Activated T-helper 2 cell treated with anti-CD3 and anti-CD28 coated beads, Interferon-gamma antibody, Interleukin-2, Interleukin-4, amounts not matched to agents 10 μg/mL and 5 μg/mL and 100 μg/mL, durations not matched to agents 14 hours and 24 hours and 36 hours (primary cell): ENCODE measurements around the gene CDADC1. TPM values are rescaled to one million over a fixed set of nuclear protein-coding genes. Genes with fewer than 3 reads are reported as not detected.
A peak's percentile ranks its signal among the peaks of the same experiment; 100 is the strongest.
"Not testable (repeated sequence)": the region's sequence is repeated elsewhere in the genome, so short reads cannot be mapped to it uniquely, and the experiment has no call there.

ENCODE experiments used
- DNase-seq: peaks from one replicate; pipeline ENCODE4 v3.0.0; 2021; ENCODE audit warnings: low spot score
- H3K27ac Mint-ChIP-seq: one replicate; pipeline ENCODE4 v1.8.0; 2021; ENCODE audit warnings: mixed read lengths
- H3K27me3 Mint-ChIP-seq: one replicate; pipeline ENCODE4 v1.8.0; 2021; ENCODE audit warnings: low read depth, mixed read lengths
- H3K36me3 Mint-ChIP-seq: one replicate; pipeline ENCODE4 v1.8.0; 2021; ENCODE audit warnings: low read depth, mixed read lengths
- H3K4me1 Mint-ChIP-seq: one replicate; pipeline ENCODE4 v1.8.0; 2021; ENCODE audit warnings: low read depth, mixed read lengths
- H3K4me3 Mint-ChIP-seq: one replicate; pipeline ENCODE4 v1.8.0; 2021; ENCODE audit warnings: low read depth, mild to moderate bottlenecking, moderate library complexity, mixed read lengths
- H3K9me3 Mint-ChIP-seq: one replicate; pipeline ENCODE4 v1.8.0; 2021; ENCODE audit warnings: mixed read lengths
- intact Hi-C: fragments of 100-400 bp; cut with micrococcal nuclease; formaldehyde crosslinking; loops from one replicate; pipeline ENCODE4 v1.15.1; 2023
- total RNA-seq: library from RNA; stranded (reverse); gene quantifications from 2 replicates; pipeline ENCODE4 v1.2.3, GENCODE V29; 2022

CDADC1 gene
- total RNA-seq, 1 donor from 2014 or later: 8.6 TPM

DNA sequence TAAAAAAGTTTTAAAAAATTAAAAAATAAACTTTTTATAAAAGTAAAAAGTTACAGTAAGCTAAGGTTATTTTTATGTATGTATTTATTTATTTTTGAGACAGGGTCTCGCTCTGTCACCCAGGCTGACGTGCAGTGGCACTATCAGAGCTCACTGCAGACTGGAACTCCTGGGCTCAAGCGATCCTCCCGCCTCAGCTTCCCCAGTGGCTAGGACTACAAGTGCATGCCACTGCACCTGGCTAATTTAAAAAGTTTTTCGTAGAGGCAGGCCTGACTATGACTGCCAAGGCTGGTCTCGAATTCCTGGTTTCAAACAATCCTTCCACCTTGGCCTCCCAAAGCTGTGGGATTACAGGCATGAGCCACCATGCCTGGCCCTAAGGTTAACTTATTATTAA lies 64.1 kb downstream of the CDADC1 start:
- no peaks in the 10 kb centered on the region for H3K9me3 Mint-ChIP-seq
- H3K4me1 Mint-ChIP-seq: peaks cover 13% of the 10 kb centered on the region
- H3K4me3 Mint-ChIP-seq: no peak overlapping the region
- no peak for DNase-seq
- no peaks in the 10 kb centered on the region for H3K36me3 Mint-ChIP-seq
- intact Hi-C loops: no loop called here
- H3K27me3 Mint-ChIP-seq: no peaks in the 10 kb centered on the region
- H3K27ac Mint-ChIP-seq: no peak overlapping the region

DNA sequence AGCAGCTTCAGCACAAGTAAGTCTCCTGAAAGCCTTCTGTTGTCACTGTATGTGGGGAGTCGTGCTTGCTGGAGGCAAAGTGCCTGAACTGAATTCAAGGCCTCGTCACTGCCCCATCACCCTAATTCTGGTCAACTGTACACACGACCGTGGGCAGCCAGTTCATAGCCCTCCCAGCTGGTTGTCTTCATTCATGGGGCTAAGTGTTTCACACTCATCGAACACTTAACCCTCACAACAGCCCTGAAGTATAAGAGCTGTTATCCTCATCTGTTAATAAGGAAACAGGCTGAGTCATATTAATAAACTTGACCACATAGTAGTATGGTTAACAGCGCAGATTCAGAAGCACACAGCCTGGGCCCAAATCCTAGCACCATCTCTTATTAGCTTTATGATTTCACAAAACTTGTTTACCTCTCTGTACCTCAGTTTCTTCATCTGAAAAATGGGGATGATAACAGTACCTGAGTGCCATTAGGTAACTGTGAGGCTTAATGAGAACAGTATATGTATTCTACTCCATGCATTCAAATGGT lies 66.7 kb downstream of the CDADC1 start:
- peaks cover 13% of the 10 kb centered on the region for H3K4me1 Mint-ChIP-seq
- intact Hi-C loops: no loop called here
- H3K4me3 Mint-ChIP-seq: no peak overlapping the region
- H3K27ac Mint-ChIP-seq: peak overlapping the region; percentile 24
- no peaks in the 10 kb centered on the region for H3K36me3 Mint-ChIP-seq
- no peaks in the 10 kb centered on the region for H3K27me3 Mint-ChIP-seq
- no peak for DNase-seq
- no peaks in the 10 kb centered on the region for H3K9me3 Mint-ChIP-seq

DNA sequence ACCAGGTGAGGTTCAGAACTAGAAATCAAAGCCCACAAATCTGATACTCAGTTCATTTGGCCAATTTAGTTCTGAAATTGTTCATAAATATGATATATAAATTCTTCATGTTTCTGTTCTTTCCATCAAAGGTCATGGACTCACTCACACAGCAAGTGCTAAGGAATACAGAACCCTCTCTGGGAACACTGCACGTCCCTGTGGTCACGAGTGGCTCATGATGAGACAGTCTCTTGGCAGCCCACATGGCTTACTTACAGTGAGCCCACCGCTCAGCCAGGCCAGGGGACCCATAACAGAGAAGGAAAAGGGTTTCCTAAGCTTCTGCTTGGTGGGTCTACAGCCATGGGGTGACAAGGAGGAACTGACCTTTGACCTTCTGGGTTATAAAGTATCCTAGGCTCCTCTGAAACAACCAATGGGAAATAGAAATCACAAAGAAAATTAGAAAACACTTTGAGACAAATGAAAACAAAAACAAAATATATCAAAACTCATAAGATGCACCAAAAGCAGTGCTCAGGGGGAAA lies 67.4 kb downstream of the CDADC1 start:
- Mint-ChIP-seq H3K27me3 (no peaks in the 10 kb centered on the region), H3K36me3 (no peaks in the 10 kb centered on the region), H3K4me1 (peaks cover 13% of the 10 kb centered on the region), H3K4me3 (no peak overlapping the region), H3K27ac (no peak overlapping the region), H3K9me3 (no peaks in the 10 kb centered on the region)
- intact Hi-C loops: no loop called here
- DNase-seq: no peak

DNA sequence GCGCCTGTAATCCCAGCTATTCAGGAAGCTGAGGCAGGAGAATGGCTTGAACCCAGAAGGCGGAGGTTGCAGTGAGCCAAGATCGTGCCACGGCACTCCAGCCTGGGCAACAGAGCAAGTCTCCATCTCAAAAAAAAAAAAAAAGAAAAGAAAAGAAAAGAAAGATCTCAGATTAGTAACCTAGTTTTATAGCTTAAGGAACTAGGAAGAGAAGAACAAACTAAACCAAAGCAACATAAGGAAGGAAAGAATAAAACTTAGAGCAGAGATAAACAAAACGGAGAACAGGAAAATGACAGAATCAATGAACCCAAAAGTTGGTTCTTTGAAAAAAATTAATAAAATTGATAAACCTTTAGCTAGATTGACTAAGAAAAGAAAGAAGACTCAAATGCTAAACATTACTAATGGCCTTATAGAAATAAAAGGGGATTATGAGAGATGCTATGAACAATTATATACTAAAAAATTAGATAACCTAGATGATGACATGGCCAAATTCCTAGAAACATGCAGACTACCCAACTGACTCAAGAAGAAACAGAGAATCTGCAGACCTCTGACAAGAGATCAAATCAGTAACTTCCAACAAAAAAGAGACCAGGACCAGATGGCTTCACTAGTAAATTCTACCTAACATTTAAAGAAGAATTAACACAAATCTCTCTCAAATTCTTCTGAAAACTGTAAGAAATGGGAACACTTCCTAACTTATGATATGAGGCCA lies 68.2 kb downstream of the CDADC1 start:
- H3K4me3 Mint-ChIP-seq: no peak overlapping the region
- DNase-seq: no peak
- H3K27ac Mint-ChIP-seq: no peak overlapping the region
- H3K36me3 Mint-ChIP-seq: no peaks in the 10 kb centered on the region
- H3K27me3 Mint-ChIP-seq: no peaks in the 10 kb centered on the region
- no peaks in the 10 kb centered on the region for H3K9me3 Mint-ChIP-seq
- H3K4me1 Mint-ChIP-seq: peaks cover 13% of the 10 kb centered on the region
- intact Hi-C loops: no loop called here

DNA sequence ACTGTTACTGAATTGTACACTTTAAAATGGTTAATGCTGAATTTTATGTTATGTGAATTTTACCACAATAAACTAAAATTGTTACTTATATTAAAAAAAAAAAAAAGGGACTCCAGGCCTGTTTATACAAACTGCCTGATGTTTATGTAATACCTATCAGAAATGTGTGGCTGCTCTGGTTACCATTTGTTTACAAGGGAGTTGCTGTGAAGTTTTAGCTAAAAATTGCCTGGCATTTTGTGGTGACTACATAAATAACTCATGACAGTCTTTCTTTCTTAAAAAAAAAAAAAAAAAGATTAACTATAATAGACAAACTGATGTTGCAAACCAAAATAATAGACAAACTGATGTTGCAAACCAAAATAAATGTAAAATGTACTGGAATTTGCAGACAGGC lies 71.8 kb downstream of the CDADC1 start:
- Mint-ChIP-seq H3K4me3 (no peak overlapping the region), H3K36me3 (no peaks in the 10 kb centered on the region), H3K27ac (no peak overlapping the region), H3K9me3 (no peaks in the 10 kb centered on the region), H3K27me3 (no peaks in the 10 kb centered on the region), H3K4me1 (peaks cover 4% of the 10 kb centered on the region)
- DNase-seq: no peak
- intact Hi-C loops: no loop called here

DNA sequence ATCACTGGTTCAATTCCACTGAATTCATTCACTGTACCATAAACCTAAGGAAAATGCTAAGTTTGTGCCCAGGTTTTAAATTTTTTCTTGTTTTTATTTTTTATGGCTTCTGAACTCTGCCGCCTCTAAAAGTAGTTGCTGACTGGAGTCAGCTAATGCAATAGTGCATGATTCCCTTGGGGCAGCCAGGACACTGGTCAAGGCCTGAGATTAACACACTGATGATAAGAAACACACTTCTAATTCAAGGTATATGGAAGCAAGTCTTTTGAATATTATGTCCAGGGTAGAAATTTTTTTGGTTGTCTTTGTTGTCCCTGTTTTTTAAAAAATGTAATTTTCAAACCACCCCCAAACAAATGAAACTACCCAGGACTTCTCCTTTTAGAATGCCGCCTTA lies 72.2 kb downstream of the CDADC1 start:
- Mint-ChIP-seq H3K27me3 (no peaks in the 10 kb centered on the region), H3K4me1 (peaks cover 4% of the 10 kb centered on the region), H3K27ac (no peak overlapping the region), H3K36me3 (no peaks in the 10 kb centered on the region), H3K9me3 (no peaks in the 10 kb centered on the region), H3K4me3 (no peak overlapping the region)
- intact Hi-C loops: no loop called here
- DNase-seq: no peak

DNA sequence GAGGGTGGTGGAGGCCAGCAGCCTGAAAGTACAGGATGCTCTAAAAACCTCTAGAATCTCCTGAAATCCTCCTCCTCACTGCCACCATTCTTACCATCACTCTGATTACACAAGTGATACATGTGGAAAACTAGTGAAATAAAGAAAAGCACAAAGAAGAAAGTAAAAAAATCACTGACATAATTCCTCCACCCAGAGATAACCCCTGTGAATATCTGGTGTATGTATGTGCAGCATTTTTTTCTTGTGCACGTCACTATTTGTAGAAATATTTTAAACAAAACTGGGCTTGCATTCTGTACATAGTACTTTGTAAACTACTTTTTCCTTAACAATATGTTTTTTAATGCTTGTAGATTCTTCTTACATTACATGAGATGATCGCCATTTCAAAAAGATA lies 73.2 kb downstream of the CDADC1 start:
- Mint-ChIP-seq H3K27ac (no peak overlapping the region), H3K9me3 (no peaks in the 10 kb centered on the region), H3K27me3 (no peaks in the 10 kb centered on the region), H3K4me1 (peaks cover 4% of the 10 kb centered on the region), H3K36me3 (no peaks in the 10 kb centered on the region), H3K4me3 (no peak overlapping the region)
- DNase-seq: no peak
- intact Hi-C loops: no loop called here

DNA sequence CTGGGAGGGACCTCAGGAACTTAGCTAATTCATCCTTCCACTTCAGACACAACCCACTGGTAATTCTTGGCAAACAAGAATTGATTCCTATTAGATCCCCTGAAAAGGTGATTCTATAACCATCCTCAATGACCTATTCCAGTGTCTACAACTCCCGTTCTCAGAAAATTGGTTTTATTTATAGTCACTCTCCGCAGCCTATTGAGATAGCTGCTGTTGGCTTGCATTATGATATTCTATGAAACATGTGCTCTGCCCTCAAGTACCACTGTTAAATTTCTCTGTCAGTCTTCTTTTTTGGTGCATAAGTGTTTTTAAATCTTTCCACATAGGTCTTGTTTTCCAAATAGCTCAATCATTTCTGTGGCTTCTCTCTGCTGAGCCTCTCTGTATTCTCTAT lies 75.0 kb downstream of the CDADC1 start:
- intact Hi-C loops: no loop called here

DNA sequence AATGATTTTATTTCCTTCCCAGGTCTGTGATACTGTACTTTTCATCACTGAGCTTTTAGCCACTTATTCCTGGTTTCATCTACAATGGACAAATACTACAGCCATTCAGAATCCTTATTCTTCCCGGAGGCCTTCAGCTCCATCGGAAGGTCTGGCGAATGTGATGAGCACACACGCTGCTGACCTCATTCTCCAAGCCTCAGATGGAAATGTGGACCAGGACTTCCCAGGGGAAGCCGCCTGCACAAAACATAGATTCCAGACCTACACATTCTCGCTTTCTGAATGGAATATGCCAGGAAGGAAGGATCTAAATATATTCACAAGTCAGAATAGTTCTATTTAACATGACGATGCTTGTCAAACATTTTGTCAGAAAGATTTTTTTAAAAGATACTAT lies 75.6 kb downstream of the CDADC1 start:
- Mint-ChIP-seq H3K9me3 (no peaks in the 10 kb centered on the region), H3K4me3 (no peak overlapping the region), H3K27ac (no peak overlapping the region), H3K36me3 (no peaks in the 10 kb centered on the region), H3K27me3 (no peaks in the 10 kb centered on the region), H3K4me1 (peaks cover 1% of the 10 kb centered on the region)
- intact Hi-C loops: no loop called here
- DNase-seq: no peak

More for the DNA sequence above, 75.0 kb downstream of the CDADC1 start:
- H3K36me3 Mint-ChIP-seq: no peaks in the 10 kb centered on the region
- no peaks in the 10 kb centered on the region for H3K9me3 Mint-ChIP-seq
- no peak for DNase-seq
- H3K4me3 Mint-ChIP-seq: no peak overlapping the region
- H3K27me3 Mint-ChIP-seq: no peaks in the 10 kb centered on the region
- no peak overlapping the region for H3K27ac Mint-ChIP-seq
- H3K4me1 Mint-ChIP-seq: peaks cover 1% of the 10 kb centered on the region

DNA sequence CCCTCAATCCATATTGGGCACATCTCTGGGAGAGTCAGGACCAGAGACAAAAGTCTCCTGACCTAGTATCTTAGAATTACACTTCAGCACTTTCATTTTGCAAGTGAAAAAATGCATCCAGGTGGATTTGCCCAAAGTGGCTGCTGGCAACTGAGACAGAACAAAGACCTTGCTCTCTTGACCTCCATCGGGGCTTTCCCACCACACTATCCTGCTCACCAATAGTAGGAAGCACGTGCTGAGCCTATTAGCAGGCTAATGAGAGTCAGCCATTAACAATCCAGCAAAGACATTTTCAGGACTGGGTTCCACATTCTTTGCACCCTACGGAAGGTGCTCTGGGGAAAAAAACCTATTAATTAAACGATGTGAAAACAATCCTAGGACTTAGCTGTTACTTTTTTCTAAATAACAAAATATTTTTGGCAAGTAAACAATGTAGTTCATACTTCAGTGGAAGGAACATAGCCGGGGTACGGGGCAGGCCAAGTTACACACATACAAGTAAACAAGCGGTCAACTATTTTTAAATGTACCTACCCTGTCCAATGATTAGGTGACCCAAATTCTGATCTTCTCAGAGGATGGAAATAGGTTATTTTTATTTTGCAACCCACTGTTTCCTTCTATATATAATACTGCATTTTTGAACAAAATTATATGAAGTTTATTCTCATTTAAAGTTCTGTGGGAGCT lies 78.6 kb downstream of the CDADC1 start:
- Mint-ChIP-seq H3K9me3 (no peaks in the 10 kb centered on the region), H3K36me3 (no peaks in the 10 kb centered on the region), H3K4me3 (no peak overlapping the region), H3K27me3 (no peaks in the 10 kb centered on the region), H3K4me1 (no peaks in the 10 kb centered on the region), H3K27ac (no peak overlapping the region)
- DNase-seq: no peak
- intact Hi-C loops: no loop called here

DNA sequence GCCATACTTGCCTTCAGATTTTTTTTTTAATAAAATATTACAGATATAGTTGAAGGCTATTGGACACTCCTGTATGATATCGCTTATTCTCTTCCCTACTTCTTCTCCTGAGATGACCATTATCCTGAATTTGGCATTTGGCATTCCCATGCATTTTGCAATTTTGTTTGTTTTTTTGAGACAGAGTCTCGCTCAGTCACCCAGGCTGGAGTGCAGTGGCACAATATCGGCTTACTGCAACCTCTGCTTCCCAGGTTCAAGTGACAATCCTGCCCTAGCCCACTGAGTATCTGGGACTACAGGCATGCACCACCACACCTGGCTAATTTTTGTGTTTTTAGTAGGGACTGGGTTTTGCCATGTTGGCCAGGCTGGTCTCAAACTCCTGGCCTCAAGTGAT lies 79.4 kb downstream of the CDADC1 start:
- H3K36me3 Mint-ChIP-seq, H3K27ac Mint-ChIP-seq, intact Hi-C loops, H3K9me3 Mint-ChIP-seq, H3K4me1 Mint-ChIP-seq, DNase-seq, H3K4me3 Mint-ChIP-seq, H3K27me3 Mint-ChIP-seq: not testable (repeated sequence)

DNA sequence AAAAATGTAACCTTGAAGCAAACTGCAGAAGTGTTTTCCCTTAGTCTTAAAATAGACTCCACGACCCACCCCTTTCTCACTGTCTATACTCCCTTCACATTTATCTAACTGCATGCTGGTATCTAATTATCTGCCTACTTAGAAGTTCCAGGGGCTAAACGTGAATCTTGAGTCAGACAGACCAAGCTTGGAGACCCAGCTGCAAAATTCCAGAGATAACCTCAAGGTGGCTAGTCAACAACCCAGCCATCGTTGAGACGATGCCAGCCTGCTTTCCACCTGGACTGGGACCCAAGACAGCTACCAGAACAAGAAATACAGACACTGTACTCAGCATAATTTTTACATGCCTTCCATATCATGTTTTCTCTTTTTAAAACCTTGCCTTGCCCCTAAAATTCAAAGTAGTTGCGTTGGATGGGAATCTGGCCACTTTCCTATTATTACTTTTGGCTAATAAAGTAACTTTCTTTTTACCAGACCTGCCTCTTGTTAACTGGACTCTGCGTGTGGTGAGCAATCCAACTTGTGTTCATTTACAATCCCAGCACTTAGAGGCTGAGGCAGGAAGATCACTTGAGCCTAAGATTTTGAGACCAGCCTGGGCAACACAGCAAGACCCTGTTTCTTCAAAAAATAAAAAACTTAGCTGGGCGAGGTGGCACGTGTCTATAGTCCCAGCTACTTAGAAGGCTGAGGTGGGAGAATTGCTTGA lies 82.3 kb downstream of the CDADC1 start:
- H3K27me3 Mint-ChIP-seq: peaks cover 7% of the 10 kb centered on the region
- no peak overlapping the region for H3K4me3 Mint-ChIP-seq
- no peaks in the 10 kb centered on the region for H3K36me3 Mint-ChIP-seq
- H3K27ac Mint-ChIP-seq: no peak overlapping the region
- no peaks in the 10 kb centered on the region for H3K9me3 Mint-ChIP-seq
- no peaks in the 10 kb centered on the region for H3K4me1 Mint-ChIP-seq
- intact Hi-C loops: no loop called here
- no peak for DNase-seq

DNA sequence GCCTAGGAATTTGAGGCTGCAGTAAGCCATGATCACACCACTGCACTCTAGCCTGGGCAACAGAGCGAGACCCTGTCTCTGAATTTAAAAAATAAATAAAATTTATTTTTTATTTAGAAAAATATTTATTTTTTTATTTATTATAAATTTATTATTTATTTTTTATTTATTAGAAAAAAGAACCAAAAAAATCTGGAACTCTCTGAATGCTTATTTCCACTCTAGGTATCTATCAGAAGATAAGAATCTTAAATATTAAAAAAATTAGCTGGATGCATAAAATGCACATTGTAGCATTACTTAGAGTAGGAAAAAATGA lies 82.8 kb downstream of the CDADC1 start:
- Mint-ChIP-seq H3K27ac (no peak overlapping the region), H3K36me3 (no peaks in the 10 kb centered on the region), H3K4me3 (no peak overlapping the region), H3K9me3 (no peaks in the 10 kb centered on the region), H3K27me3 (peaks cover 7% of the 10 kb centered on the region), H3K4me1 (no peaks in the 10 kb centered on the region)
- intact Hi-C loops: no loop called here
- no peak for DNase-seq
